ENCODE data around the gene IFIH1. TPM values are rescaled to one million over a fixed set of nuclear protein-coding genes. Genes with fewer than 3 reads are reported as not detected.

IFIH1 gene
- polyA plus RNA-seq, 1 of the 3 experiments (the other 2 are of a cell fraction) = 1.0 TPM

- peak overlapping the region; percentile 82 to 99 for H3K27ac ChIP-seq (ENCODE audit: low read depth in 2 of 2, low read length in 1 of 2)
- POLR2A ChIA-PET = no interaction called here
- no peak for DNase-seq
Observed at GRCh38 chr2:162242586-162243280, 75.8 kb downstream of the IFIH1 start.

DNA sequence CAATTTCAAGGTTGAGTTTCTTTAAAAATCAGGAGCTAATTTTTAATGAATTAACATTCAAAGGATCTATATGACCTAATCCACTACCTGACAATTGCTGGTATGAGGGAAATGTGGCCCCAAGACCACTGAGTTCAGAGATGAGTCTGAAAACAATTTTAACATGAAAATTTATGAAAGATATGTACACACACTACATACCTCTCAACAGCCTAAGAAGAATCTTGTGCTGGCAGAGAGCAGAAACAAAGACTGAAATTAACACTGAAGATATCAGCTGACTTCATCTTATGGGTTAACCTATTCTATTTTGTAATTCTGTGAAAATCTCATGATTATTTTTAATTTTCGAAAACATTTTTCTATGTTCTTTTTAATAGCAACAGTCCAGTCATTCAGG lies 76.9 kb downstream of the IFIH1 start:
- Histone ChIP-seq H3K9me3 (no peaks in the 10 kb centered on the region), H3K9ac (peak overlapping the region; percentile 89; the same call in 1 of the 2 replicates), H3K4me1 (ENCODE audit: control insufficient read depth in 1 of 2, insufficient read depth in 2 of 2, low read depth in 1 of 2, low read length in 1 of 2) (peaks cover 0 to 17% of the 10 kb centered on the region in 2 experiments; a peak in 2 of 4 replicates), H3K36me3 (replicated peaks in 1 of 2; ENCODE audit: control insufficient read depth in 1 of 2, insufficient read depth in 2 of 2, low read length in 1 of 2) (peaks cover 6 to 41% of the 10 kb centered on the region in 2 experiments), H3K4me2 (peak overlapping the region; percentile 74), H3K27ac (ENCODE audit: low read depth in 2 of 2, low read length in 1 of 2) (peak overlapping the region; percentile 82 to 99; a peak in 3 of 4 replicates), H3K79me2 (ENCODE audit: insufficient read depth) (peaks cover 63% of the 10 kb centered on the region), H3F3A (replicated peaks; ENCODE audit: insufficient read depth) (peaks cover 23% of the 10 kb centered on the region), H3K27me3 (ENCODE audit: insufficient read depth) (no peaks in the 10 kb centered on the region), H3K4me3 (ENCODE audit: low read depth in 2 of 2, low read length in 1 of 2) (peak overlapping the region; percentile 53 to 75; a peak in 3 of 4 replicates), H4K20me1 (ENCODE audit: insufficient read depth) (no peaks in the 10 kb centered on the region), H3K9me2 (no peaks in the 10 kb centered on the region), H2AFZ (ENCODE audit: low read depth) (no peak overlapping the region)
- no peak for DNase-seq
- ChIA-PET CTCF (interaction anchor here (0.9 to 1.3 kb wide), 3 partner anchors 12 to 57 kb away, joined by 3 to 4 read pairs (median 4); no protein-coding TSS in a partner anchor), POLR2A (no interaction called here)
- WGBS (ENCODE audit: low lambda C conversion rate) = 20% methylated on average over 1 of the region's 1 CpG
- TF ChIP-seq, protein P1, sequence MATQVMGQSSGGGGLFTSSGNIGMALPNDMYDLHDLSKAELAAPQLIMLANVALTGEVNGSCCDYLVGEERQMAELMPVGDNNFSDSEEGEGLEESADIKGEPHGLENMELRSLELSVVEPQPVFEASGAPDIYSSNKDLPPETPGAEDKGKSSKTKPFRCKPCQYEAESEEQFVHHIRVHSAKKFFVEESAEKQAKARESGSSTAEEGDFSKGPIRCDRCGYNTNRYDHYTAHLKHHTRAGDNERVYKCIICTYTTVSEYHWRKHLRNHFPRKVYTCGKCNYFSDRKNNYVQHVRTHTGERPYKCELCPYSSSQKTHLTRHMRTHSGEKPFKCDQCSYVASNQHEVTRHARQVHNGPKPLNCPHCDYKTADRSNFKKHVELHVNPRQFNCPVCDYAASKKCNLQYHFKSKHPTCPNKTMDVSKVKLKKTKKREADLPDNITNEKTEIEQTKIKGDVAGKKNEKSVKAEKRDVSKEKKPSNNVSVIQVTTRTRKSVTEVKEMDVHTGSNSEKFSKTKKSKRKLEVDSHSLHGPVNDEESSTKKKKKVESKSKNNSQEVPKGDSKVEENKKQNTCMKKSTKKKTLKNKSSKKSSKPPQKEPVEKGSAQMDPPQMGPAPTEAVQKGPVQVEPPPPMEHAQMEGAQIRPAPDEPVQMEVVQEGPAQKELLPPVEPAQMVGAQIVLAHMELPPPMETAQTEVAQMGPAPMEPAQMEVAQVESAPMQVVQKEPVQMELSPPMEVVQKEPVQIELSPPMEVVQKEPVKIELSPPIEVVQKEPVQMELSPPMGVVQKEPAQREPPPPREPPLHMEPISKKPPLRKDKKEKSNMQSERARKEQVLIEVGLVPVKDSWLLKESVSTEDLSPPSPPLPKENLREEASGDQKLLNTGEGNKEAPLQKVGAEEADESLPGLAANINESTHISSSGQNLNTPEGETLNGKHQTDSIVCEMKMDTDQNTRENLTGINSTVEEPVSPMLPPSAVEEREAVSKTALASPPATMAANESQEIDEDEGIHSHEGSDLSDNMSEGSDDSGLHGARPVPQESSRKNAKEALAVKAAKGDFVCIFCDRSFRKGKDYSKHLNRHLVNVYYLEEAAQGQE (IDR thresholded peaks at IDR 0.05; ENCODE audit: low read depth, low read length) = no peak
- TF ChIP-seq GATA2 (CRISPR knock-in tag; IDR thresholded peaks at IDR 0.05) (no peak), TEAD4 (IDR thresholded peaks at IDR 0.05; ENCODE audit: borderline replicate concordance, insufficient read depth) (no peak), TCF12 (IDR thresholded peaks at IDR 0.05) (no peak), USF1 (IDR thresholded peaks at IDR 0.05; ENCODE audit: borderline replicate concordance, low read depth) (no peak), SIN3A (IDR thresholded peaks at IDR 0.05; ENCODE audit: borderline replicate concordance, low read depth, low read length) (no peak), NFIC (IDR thresholded peaks at IDR 0.05; ENCODE audit: borderline replicate concordance) (no peak), RCOR1 (IDR thresholded peaks at IDR 0.05; ENCODE audit: low read length) (no peak), SMC3 (IDR thresholded peaks at IDR 0.05; ENCODE audit: low read depth, low read length) (no peak), POLR2AphosphoS5 (IDR thresholded peaks at IDR 0.05; ENCODE audit: low read depth, low read length) (no peak)
- TF ChIP-seq, protein P2, sequence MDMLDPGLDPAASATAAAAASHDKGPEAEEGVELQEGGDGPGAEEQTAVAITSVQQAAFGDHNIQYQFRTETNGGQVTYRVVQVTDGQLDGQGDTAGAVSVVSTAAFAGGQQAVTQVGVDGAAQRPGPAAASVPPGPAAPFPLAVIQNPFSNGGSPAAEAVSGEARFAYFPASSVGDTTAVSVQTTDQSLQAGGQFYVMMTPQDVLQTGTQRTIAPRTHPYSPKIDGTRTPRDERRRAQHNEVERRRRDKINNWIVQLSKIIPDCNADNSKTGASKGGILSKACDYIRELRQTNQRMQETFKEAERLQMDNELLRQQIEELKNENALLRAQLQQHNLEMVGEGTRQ (IDR thresholded peaks at IDR 0.05; ENCODE audit: borderline replicate concordance, low read depth, low read length) = no peak
- TF ChIP-seq, protein P3, sequence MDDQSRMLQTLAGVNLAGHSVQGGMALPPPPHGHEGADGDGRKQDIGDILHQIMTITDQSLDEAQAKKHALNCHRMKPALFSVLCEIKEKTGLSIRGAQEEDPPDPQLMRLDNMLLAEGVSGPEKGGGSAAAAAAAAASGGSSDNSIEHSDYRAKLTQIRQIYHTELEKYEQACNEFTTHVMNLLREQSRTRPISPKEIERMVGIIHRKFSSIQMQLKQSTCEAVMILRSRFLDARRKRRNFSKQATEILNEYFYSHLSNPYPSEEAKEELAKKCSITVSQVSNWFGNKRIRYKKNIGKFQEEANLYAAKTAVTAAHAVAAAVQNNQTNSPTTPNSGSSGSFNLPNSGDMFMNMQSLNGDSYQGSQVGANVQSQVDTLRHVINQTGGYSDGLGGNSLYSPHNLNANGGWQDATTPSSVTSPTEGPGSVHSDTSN (IDR thresholded peaks at IDR 0.05) = no peak

More at GRCh38 chr2:162242586-162243280, 75.8 kb downstream of the IFIH1 start:
- 8% methylated on average over 5 of the region's 5 CpGs for WGBS (ENCODE audit: low lambda C conversion rate)
- Histone ChIP-seq H3K9me2 (no peaks in the 10 kb centered on the region), H3K4me1 (ENCODE audit: control insufficient read depth in 1 of 2, insufficient read depth in 2 of 2, low read depth in 1 of 2, low read length in 1 of 2) (peaks cover 0 to 17% of the 10 kb centered on the region in 2 experiments; a peak in 2 of 4 replicates), H3K27me3 (ENCODE audit: insufficient read depth) (no peaks in the 10 kb centered on the region), H3K9ac (peak overlapping the region; percentile 89), H2AFZ (ENCODE audit: low read depth) (peak overlapping the region; percentile 50; the same call in 1 of the 2 replicates), H3K4me2 (peak overlapping the region; percentile 74), H3K36me3 (replicated peaks in 1 of 2; ENCODE audit: control insufficient read depth in 1 of 2, insufficient read depth in 2 of 2, low read length in 1 of 2) (peaks cover 6 to 29% of the 10 kb centered on the region in 2 experiments), H3K79me2 (ENCODE audit: insufficient read depth) (peaks cover 54% of the 10 kb centered on the region), H3F3A (replicated peaks; ENCODE audit: insufficient read depth) (peaks cover 23% of the 10 kb centered on the region), H3K9me3 (no peaks in the 10 kb centered on the region), H3K4me3 (ENCODE audit: low read depth in 2 of 2, low read length in 1 of 2) (peak overlapping the region; percentile 53 to 75), H4K20me1 (ENCODE audit: insufficient read depth) (no peaks in the 10 kb centered on the region)
- CTCF ChIA-PET = interaction anchor here (0.7 to 1.3 kb wide), 3 partner anchors 22 to 59 kb away, joined by 3 to 4 read pairs (median 4); no protein-coding TSS in a partner anchor
- no peak for TF ChIP-seq GABPA (IDR thresholded peaks at IDR 0.05; ENCODE audit: low read depth)
- TF ChIP-seq, protein P3 (IDR thresholded peaks at IDR 0.05) = no peak
- no peak for TF ChIP-seq RAD21 (IDR thresholded peaks at IDR 0.05; ENCODE audit: low read length)
- no peak for TF ChIP-seq ELF1 (IDR thresholded peaks at IDR 0.05)
- TF ChIP-seq FOXM1 (IDR thresholded peaks at IDR 0.05; ENCODE audit: low read depth) = no peak
- no peak for TF ChIP-seq JUND (IDR thresholded peaks at IDR 0.05)
- TF ChIP-seq FOXJ3 (CRISPR knock-in tag; IDR thresholded peaks at IDR 0.05) = no peak
- TF ChIP-seq, protein P2 (IDR thresholded peaks at IDR 0.05; ENCODE audit: borderline replicate concordance, low read depth, low read length) = no peak
- TF ChIP-seq MXI1 (IDR thresholded peaks at IDR 0.05; ENCODE audit: low read depth, low read length) = no peak

Data from SK-N-SH (cell line).